Natural killer cell (primary cell): ENCODE measurements around the gene SLC27A6. TPM values are rescaled to one million over a fixed set of nuclear protein-coding genes. Genes with fewer than 3 reads are reported as not detected.
"Not testable (repeated sequence)": the region's sequence is repeated elsewhere in the genome, so short reads cannot be mapped to it uniquely, and the experiment has no call there.

Source experiments
- ATAC-seq, 3 donors: fragments of 150-1000 bp in 2 of 3; fragments of 200-7000 bp in 1 of 3; cut with Tn5 transposase; 1 replicate in 1 of 3; 2 replicates in 2 of 3; pipeline ENCODE4 v1.10.0; 2021; ENCODE audit warnings: mild to moderate bottlenecking in 2 of 3, moderate library complexity in 2 of 3
- DNase-seq, 2 donors: peaks; one replicate each; pipeline versions ENCODE4 v3.0.0 to v3.0.0-alpha.2; 2013 to 2021; ENCODE audit warnings: mixed read lengths in 1 of 2
- H3K27ac ChIP-seq: one replicate; pipeline ENCODE4 v1.5.1; 2013; ENCODE audit warnings: mild to moderate bottlenecking, low read length
- H3K27me3 ChIP-seq: one replicate; pipeline ENCODE4 v1.6.1; 2013; ENCODE audit warnings: low read length; ENCODE audit not compliant: control insufficient read depth, insufficient read depth
- H3K36me3 ChIP-seq: one replicate; pipeline ENCODE4 v1.6.1; 2013; ENCODE audit warnings: low read length; ENCODE audit not compliant: control insufficient read depth, insufficient read depth
- H3K4me1 ChIP-seq: one replicate; pipeline ENCODE4 v1.6.1; 2013; ENCODE audit warnings: low read length; ENCODE audit not compliant: control insufficient read depth, insufficient read depth
- H3K4me3 ChIP-seq: one replicate; pipeline ENCODE4 v1.5.1; 2013; ENCODE audit warnings: low read length
- H3K9me3 ChIP-seq: one replicate; pipeline ENCODE4 v1.6.1; 2013; ENCODE audit warnings: low read length; ENCODE audit not compliant: control insufficient read depth, insufficient read depth
- H3K27ac Mint-ChIP-seq, 2 donors: one replicate each; pipeline ENCODE4 v1.8.0; 2022; ENCODE audit warnings: mild to moderate bottlenecking in 2 of 2, mixed read lengths in 2 of 2, moderate library complexity in 1 of 2
- H3K27me3 Mint-ChIP-seq, 2 donors: one replicate each; pipeline ENCODE4 v1.8.0; 2022; ENCODE audit warnings: low read depth in 2 of 2, mixed read lengths in 2 of 2
- H3K36me3 Mint-ChIP-seq: one replicate; pipeline ENCODE4 v1.8.0; 2022; ENCODE audit warnings: mixed read lengths
- H3K4me1 Mint-ChIP-seq, 2 donors: one replicate each; pipeline ENCODE4 v1.8.0; 2022; ENCODE audit warnings: mixed read lengths in 2 of 2
- H3K4me3 Mint-ChIP-seq: one replicate; pipeline ENCODE4 v1.8.0; 2022; ENCODE audit warnings: mild to moderate bottlenecking, moderate library complexity, mixed read lengths
- H3K9me3 Mint-ChIP-seq, 2 donors: one replicate each; pipeline ENCODE4 v1.8.0; 2022; ENCODE audit warnings: mixed read lengths in 2 of 2
- WGBS: methylation state at CpG from one replicate; pipeline ENCODE4 v1.1.7; 2013; ENCODE audit warnings: missing lambda C conversion rate; ENCODE audit not compliant: insufficient coverage; 5-methylcytosine and 5-hydroxymethylcytosine counted together
- intact Hi-C: fragments of 100-400 bp; cut with micrococcal nuclease; formaldehyde crosslinking; loops from one replicate; pipeline ENCODE4 v1.14.2; 2022
- total RNA-seq, 4 donors: library from RNA; stranded (reverse); fragments of 120-200 nt in 1 of 4; gene quantifications; one replicate each; pipeline versions ENCODE4 v1.2.3 to v1.2.4, GENCODE V29; 2013 to 2022
- TF ChIP-seq, protein P1 (sequence below): fragments of 200-600 bp; IDR thresholded peaks from one replicate; pipeline ENCODE4 v1.8.0; 2022; ENCODE audit warnings: antibody characterized with exemption

The SLC27A6 gene
- total RNA-seq, 3 donors from 2014 or later (not counting 1 experiment from before 2014, with no cell fraction given), result not detected

DNA sequence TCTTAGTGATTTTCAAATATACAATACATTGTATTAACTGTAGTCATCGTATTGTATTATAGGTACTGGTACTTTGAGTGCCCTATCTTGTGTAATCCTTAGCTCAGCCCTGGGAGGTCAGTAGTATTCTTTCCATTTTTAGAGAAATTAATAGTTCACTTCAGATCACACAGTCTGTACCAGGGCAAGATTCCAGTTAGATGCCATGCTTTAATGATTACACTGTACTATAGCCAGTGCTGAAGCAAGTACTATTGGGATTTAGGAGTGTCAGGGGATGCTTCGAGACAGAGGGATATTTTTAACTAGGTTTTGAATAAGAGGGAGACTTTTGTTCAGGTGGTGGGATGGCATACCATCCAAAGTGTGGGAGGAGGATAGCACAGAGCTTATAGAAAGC, 41.0 kb upstream of the SLC27A6 start:
- no peaks in the 10 kb centered on the region for H3K9me3 ChIP-seq
- no peaks in the 10 kb centered on the region for H3K36me3 ChIP-seq
- no peak overlapping the region for H3K27ac ChIP-seq
- H3K4me1 ChIP-seq, result no peaks in the 10 kb centered on the region
- Mint-ChIP-seq H3K4me1 (no peaks in the 10 kb centered on the region), H3K9me3 (peaks cover 3 to 12% of the 10 kb centered on the region in 2 donors), H3K36me3 (no peaks in the 10 kb centered on the region), H3K27me3 (no peaks in the 10 kb centered on the region), H3K27ac (no peak overlapping the region), H3K4me3 (no peak overlapping the region)
- intact Hi-C loops, result no loop called here
- H3K27me3 ChIP-seq, result no peaks in the 10 kb centered on the region
- TF ChIP-seq, protein P1, sequence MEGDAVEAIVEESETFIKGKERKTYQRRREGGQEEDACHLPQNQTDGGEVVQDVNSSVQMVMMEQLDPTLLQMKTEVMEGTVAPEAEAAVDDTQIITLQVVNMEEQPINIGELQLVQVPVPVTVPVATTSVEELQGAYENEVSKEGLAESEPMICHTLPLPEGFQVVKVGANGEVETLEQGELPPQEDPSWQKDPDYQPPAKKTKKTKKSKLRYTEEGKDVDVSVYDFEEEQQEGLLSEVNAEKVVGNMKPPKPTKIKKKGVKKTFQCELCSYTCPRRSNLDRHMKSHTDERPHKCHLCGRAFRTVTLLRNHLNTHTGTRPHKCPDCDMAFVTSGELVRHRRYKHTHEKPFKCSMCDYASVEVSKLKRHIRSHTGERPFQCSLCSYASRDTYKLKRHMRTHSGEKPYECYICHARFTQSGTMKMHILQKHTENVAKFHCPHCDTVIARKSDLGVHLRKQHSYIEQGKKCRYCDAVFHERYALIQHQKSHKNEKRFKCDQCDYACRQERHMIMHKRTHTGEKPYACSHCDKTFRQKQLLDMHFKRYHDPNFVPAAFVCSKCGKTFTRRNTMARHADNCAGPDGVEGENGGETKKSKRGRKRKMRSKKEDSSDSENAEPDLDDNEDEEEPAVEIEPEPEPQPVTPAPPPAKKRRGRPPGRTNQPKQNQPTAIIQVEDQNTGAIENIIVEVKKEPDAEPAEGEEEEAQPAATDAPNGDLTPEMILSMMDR, result no peak
- no peak overlapping the region for H3K4me3 ChIP-seq
- WGBS, result 88% methylated on average over 1 of the region's 2 CpGs
- DNase-seq (no peak), ATAC-seq (no peak)

DNA sequence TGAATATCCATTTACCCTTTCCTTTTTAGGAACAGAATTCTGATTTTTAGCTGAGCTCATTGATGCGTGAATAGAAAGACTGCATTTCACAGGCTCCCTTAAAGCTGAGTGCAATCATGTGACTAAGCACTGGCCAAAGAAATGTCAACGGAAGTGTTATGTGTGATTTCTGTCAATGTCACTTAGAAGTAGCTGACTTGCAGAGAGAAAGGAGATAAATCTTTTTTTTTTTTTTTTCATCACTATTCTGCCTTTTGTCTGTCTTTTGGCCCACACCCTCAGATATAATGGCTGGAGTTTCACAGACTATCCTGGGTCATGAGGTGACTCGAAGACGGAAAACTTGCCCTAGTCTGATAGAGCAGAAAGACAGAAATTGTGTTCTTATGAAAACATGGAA, 39.3 kb upstream of the SLC27A6 start:
- no peaks in the 10 kb centered on the region for H3K36me3 Mint-ChIP-seq
- ATAC-seq, result no peak
- Histone ChIP-seq H3K4me3 (no peak overlapping the region), H3K9me3 (no peaks in the 10 kb centered on the region), H3K27me3 (no peaks in the 10 kb centered on the region), H3K27ac (no peak overlapping the region), H3K4me1 (no peaks in the 10 kb centered on the region), H3K36me3 (no peaks in the 10 kb centered on the region)
- H3K4me1 Mint-ChIP-seq, result no peaks in the 10 kb centered on the region
- WGBS, result 73% methylated on average over 4 of the region's 4 CpGs
- no peak for DNase-seq
- TF ChIP-seq, protein P1, result no peak
- H3K27me3 Mint-ChIP-seq, result no peaks in the 10 kb centered on the region
- H3K27ac Mint-ChIP-seq, result no peak overlapping the region
- intact Hi-C loops, result no loop called here
- peaks cover 3 to 9% of the 10 kb centered on the region in 2 donors for H3K9me3 Mint-ChIP-seq
- H3K4me3 Mint-ChIP-seq, result no peak overlapping the region

GRCh38 chr5:128927644-128928043, 37.6 kb upstream of the SLC27A6 start:
- no peak for DNase-seq
- no peaks in the 10 kb centered on the region for H3K27me3 ChIP-seq
- ATAC-seq, result peak in 1 of 3 donors; percentile 50

GRCh38 chr5:128932232-128932631, 33.1 kb upstream of the SLC27A6 start:
- H3K36me3 ChIP-seq, ATAC-seq, H3K4me1 ChIP-seq, intact Hi-C loops, H3K27me3 Mint-ChIP-seq, H3K4me3 ChIP-seq, H3K9me3 ChIP-seq, H3K4me3 Mint-ChIP-seq, H3K36me3 Mint-ChIP-seq, DNase-seq, H3K4me1 Mint-ChIP-seq, H3K27ac ChIP-seq, H3K27me3 ChIP-seq, H3K27ac Mint-ChIP-seq: not testable (repeated sequence)
- H3K9me3 Mint-ChIP-seq, result peaks cover 3 to 12% of the 10 kb centered on the region in 2 donors
- WGBS, result 96% methylated on average over 3 of the region's 4 CpGs

More at GRCh38 chr5:128927644-128928043, 37.6 kb upstream of the SLC27A6 start:
- Histone ChIP-seq H3K9me3 (no peaks in the 10 kb centered on the region), H3K4me3 (no peak overlapping the region), H3K36me3 (no peaks in the 10 kb centered on the region), H3K27ac (no peak overlapping the region), H3K4me1 (no peaks in the 10 kb centered on the region)
- intact Hi-C loops, result no loop called here
- Mint-ChIP-seq H3K9me3 (peaks cover 3 to 9% of the 10 kb centered on the region in 2 donors), H3K36me3 (no peaks in the 10 kb centered on the region), H3K4me3 (no peak overlapping the region), H3K27ac (no peak overlapping the region), H3K4me1 (no peaks in the 10 kb centered on the region), H3K27me3 (no peaks in the 10 kb centered on the region)
- TF ChIP-seq, protein P1, result no peak
- 62% methylated on average over 3 of the region's 3 CpGs for WGBS

GRCh38 chr5:128943100-128943499, 22.2 kb upstream of the SLC27A6 start:
- H3K4me1 Mint-ChIP-seq, H3K4me3 ChIP-seq, H3K36me3 Mint-ChIP-seq, H3K9me3 Mint-ChIP-seq, DNase-seq, intact Hi-C loops, H3K27me3 ChIP-seq, H3K4me3 Mint-ChIP-seq, H3K27me3 Mint-ChIP-seq, H3K36me3 ChIP-seq, H3K27ac Mint-ChIP-seq, ATAC-seq, H3K4me1 ChIP-seq, H3K27ac ChIP-seq, H3K9me3 ChIP-seq: not testable (repeated sequence)
- WGBS, result 68% methylated on average over 6 of the region's 9 CpGs
